Smooth muscle cell (in vitro differentiated cells): ENCODE data around the gene SLAMF7. TPM values are rescaled to one million over a fixed set of nuclear protein-coding genes. Genes with fewer than 3 reads are reported as not detected.

Experiments used
- DNase-seq: peaks from one replicate; lab custom pipeline; 2025; ENCODE audit not compliant: unreplicated experiment; lab: John Stamatoyannopoulos, UW
- H2AFZ ChIP-seq: fragments of 200-600 bp; sonication (generic); 2 replicates; pipeline ENCODE4 v1.6.0; 2016; ENCODE audit warnings: antibody characterized with exemption, low read depth, mild to moderate bottlenecking
- H3F3A ChIP-seq: fragments of 200-600 bp; sonication (generic); 2 replicates; pipeline ENCODE4 v1.6.0; 2017; ENCODE audit warnings: antibody characterized with exemption, low read depth
- H3K27ac ChIP-seq: fragments of 200-600 bp; sonication (generic); 2 replicates; pipeline ENCODE4 v1.5.1; 2016; ENCODE audit warnings: low read depth, mild to moderate bottlenecking
- H3K27me3 ChIP-seq: fragments of 200-600 bp; sonication (generic); 2 replicates; pipeline ENCODE4 v1.6.1; 2016; ENCODE audit warnings: low read depth, mild to moderate bottlenecking
- H3K36me3 ChIP-seq: fragments of 200-600 bp; sonication (generic); 2 replicates; pipeline ENCODE4 v1.5.1; 2016; ENCODE audit warnings: low read depth
- H3K4me1 ChIP-seq: fragments of 200-600 bp; sonication (generic); 2 replicates; pipeline ENCODE4 v1.5.1; 2016; ENCODE audit warnings: low read depth
- H3K4me2 ChIP-seq: fragments of 200-600 bp; sonication (generic); 2 replicates; pipeline ENCODE4 v1.6.0; 2016; ENCODE audit warnings: mild to moderate bottlenecking
- H3K4me3 ChIP-seq: fragments of 200-600 bp; sonication (generic); 2 replicates; pipeline ENCODE4 v1.5.1; 2016; ENCODE audit warnings: mild to moderate bottlenecking
- H3K79me2 ChIP-seq: fragments of 200-600 bp; sonication (generic); 2 replicates; pipeline ENCODE4 v1.6.0; 2016; ENCODE audit warnings: low read depth, mild to moderate bottlenecking
- H3K9ac ChIP-seq: fragments of 200-600 bp; sonication (generic); 2 replicates; pipeline ENCODE4 v1.6.0; 2016; ENCODE audit warnings: low read depth
- H3K9me3 ChIP-seq: fragments of 200-600 bp; sonication (generic); replicated peaks from 2 replicates; pipeline ENCODE4 v1.5.1; 2016; ENCODE audit warnings: low read depth
- H4K20me1 ChIP-seq: fragments of 200-600 bp; sonication (generic); 2 replicates; pipeline ENCODE4 v1.6.0; 2016; ENCODE audit warnings: low read depth
- WGBS: methylation state at CpG from one replicate; pipeline ENCODE4 v1.1.7; 2016; ENCODE audit warnings: low lambda C conversion rate; 5-methylcytosine and 5-hydroxymethylcytosine counted together
- polyA plus RNA-seq: library from polyadenylated mRNA; unstranded; fragments of >200 nt; fragmentation: Nextera tagmentation; extraction: Ambion mirVana; gene quantifications from 2 replicates; pipeline ENCODE4 v1.2.1, GENCODE V29; 2016
- total RNA-seq: library from RNA; depleted of rRNA; stranded (reverse); fragments of >200 nt; gene quantifications from 2 replicates; pipeline ENCODE4 v1.2.3, GENCODE V29; 2014
- TF ChIP-seq, protein P1 (sequence below): fragments of 200-600 bp; sonication (generic); IDR thresholded peaks from 2 replicates; pipeline ENCODE4 v1.5.1; 2017; ENCODE audit warnings: borderline replicate concordance, mild to moderate bottlenecking, antibody characterized with exemption; ENCODE audit not compliant: insufficient read depth, poor library complexity, severe bottlenecking

Gene SLAMF7
- total and polyA plus RNA-seq, 2 experiments from 2014 or later, result not detected

DNA sequence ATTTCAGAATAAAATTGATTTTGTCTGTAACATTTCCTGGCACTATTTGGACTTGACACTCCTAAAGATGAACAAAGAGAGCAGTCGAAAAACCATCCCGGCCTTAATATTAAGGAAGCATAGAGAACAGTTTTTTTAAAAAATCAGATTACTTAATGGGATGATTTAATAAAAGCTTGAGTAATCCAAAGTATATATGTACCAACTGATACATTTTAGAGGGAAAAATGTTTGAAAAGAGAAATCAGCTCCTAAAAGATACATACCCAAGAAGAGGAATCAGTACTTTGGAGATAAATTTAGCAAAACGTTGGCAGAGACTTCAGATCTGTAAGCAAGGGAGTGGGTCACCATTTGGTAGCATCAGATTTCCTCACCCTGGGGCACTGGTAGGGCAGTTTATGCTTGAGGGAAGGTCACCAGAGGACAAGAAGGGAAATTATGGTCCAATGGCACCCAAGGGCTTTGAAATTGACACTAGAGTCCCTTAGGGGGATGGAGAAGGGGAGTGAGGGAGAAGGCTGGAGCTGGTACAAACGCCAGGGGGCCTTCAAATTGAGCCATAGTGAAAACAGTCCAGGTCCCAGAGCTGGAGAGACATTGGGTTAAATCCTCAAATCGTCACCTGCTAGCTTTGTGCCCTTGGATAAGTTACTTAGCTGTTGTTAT is 5.9 kb downstream of the SLAMF7 start:
- Histone ChIP-seq H4K20me1 (no peaks in the 10 kb centered on the region), H3K27me3 (no peaks in the 10 kb centered on the region), H3K79me2 (no peaks in the 10 kb centered on the region), H2AFZ (no peak overlapping the region), H3K4me3 (no peak overlapping the region), H3K36me3 (no peaks in the 10 kb centered on the region), H3K4me1 (no peaks in the 10 kb centered on the region), H3K9ac (no peak overlapping the region), H3K9me3 (no peaks in the 10 kb centered on the region), H3K27ac (no peak overlapping the region), H3F3A (no peaks in the 10 kb centered on the region), H3K4me2 (no peak overlapping the region)
- TF ChIP-seq, protein P1, sequence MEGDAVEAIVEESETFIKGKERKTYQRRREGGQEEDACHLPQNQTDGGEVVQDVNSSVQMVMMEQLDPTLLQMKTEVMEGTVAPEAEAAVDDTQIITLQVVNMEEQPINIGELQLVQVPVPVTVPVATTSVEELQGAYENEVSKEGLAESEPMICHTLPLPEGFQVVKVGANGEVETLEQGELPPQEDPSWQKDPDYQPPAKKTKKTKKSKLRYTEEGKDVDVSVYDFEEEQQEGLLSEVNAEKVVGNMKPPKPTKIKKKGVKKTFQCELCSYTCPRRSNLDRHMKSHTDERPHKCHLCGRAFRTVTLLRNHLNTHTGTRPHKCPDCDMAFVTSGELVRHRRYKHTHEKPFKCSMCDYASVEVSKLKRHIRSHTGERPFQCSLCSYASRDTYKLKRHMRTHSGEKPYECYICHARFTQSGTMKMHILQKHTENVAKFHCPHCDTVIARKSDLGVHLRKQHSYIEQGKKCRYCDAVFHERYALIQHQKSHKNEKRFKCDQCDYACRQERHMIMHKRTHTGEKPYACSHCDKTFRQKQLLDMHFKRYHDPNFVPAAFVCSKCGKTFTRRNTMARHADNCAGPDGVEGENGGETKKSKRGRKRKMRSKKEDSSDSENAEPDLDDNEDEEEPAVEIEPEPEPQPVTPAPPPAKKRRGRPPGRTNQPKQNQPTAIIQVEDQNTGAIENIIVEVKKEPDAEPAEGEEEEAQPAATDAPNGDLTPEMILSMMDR, result no peak
- 76% methylated on average over 5 of the region's 5 CpGs for WGBS
- DNase-seq, result no peak

DNA sequence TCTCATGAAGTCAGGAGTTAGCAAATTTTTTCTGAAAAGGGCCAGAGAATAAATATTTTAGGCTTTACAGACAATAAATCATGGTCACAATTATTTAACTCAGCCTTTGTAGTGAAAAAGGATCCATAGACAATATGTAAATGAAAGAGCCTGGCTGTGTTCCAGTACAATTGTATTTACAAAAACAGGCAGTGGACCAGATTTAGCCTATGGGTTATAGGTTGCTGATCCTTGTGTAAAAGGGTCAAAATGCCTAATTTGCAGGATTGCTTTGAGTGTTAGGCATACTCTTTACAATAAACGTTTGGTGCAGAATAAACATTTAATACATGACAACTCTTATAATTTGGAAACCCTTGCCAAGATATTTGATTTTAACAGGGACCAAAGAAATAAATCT is 6.5 kb downstream of the SLAMF7 start:
- Histone ChIP-seq H3K36me3 (no peaks in the 10 kb centered on the region), H2AFZ (no peak overlapping the region), H3K4me1 (no peaks in the 10 kb centered on the region), H3K4me3 (no peak overlapping the region), H3K4me2 (no peak overlapping the region), H3K27ac (no peak overlapping the region), H3K27me3 (no peaks in the 10 kb centered on the region), H4K20me1 (no peaks in the 10 kb centered on the region), H3F3A (no peaks in the 10 kb centered on the region), H3K9me3 (no peaks in the 10 kb centered on the region), H3K9ac (no peak overlapping the region), H3K79me2 (no peaks in the 10 kb centered on the region)
- TF ChIP-seq, protein P1, result no peak
- WGBS, result 58% methylated on average over 1 of the region's 1 CpG
- no peak for DNase-seq

DNA sequence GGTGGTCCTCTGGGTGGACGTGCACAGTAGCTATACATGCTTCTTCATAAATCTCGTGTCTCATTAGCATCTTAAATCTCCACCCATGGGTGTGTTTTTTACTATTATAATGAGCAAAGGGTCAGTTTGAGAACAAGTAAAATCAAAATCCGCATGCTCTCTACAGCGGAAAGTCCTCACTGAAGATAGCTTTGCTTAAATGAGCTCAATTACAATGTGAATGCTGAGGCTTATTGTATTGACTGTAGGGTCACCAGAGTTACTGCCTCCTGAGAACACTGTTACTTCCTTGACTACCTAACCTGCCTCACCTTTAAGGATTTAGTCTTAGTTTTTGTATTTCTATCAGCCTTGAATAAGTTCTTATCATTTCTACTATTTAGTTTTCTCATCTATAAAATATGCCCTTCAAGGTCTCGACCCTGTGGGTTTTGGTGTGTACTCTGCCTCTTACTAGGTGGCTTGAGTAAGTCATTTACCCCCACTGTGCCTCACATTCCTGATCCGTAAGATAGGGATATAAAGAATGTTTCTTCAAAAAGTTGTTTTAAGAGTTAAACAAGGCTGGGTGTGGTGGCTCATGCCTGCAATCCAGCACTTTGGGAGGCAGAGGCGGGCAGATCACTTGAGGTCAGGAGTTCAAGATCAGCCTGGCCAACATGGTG is 7.9 kb downstream of the SLAMF7 start:
- 80% methylated on average over 7 of the region's 7 CpGs for WGBS
- TF ChIP-seq, protein P1, result no peak
- Histone ChIP-seq H3K9ac (no peak overlapping the region), H3K4me3 (no peak overlapping the region), H3K4me1 (no peaks in the 10 kb centered on the region), H3F3A (no peaks in the 10 kb centered on the region), H3K9me3 (no peaks in the 10 kb centered on the region), H2AFZ (no peak overlapping the region), H3K27me3 (no peaks in the 10 kb centered on the region), H3K27ac (no peak overlapping the region), H3K79me2 (no peaks in the 10 kb centered on the region), H3K36me3 (no peaks in the 10 kb centered on the region), H4K20me1 (no peaks in the 10 kb centered on the region), H3K4me2 (no peak overlapping the region)
- DNase-seq, result no peak

DNA sequence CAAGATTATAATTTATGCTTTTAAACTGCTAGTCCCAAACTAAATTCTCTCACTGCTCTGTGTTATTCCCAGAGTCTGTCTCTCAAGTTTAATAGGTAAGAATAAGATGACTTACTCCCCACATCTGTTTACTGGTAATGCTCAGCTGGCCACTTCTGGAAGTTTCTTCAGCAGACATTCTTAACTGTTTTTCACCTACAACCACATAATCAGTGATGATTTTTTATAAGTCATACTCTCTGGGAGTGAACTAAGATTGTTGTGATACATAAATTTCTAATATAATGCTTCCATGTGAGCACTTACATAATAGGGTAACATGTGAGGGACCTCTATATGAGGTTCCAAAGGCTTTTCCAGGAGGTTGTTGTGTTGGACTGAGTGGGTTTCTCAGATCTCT is 8.7 kb downstream of the SLAMF7 start:
- Histone ChIP-seq H3K9ac (no peak overlapping the region), H4K20me1 (no peaks in the 10 kb centered on the region), H3K27me3 (no peaks in the 10 kb centered on the region), H3K4me1 (no peaks in the 10 kb centered on the region), H3K4me3 (no peak overlapping the region), H3K36me3 (no peaks in the 10 kb centered on the region), H2AFZ (no peak overlapping the region), H3K27ac (no peak overlapping the region), H3K4me2 (no peak overlapping the region), H3K79me2 (no peaks in the 10 kb centered on the region), H3K9me3 (no peaks in the 10 kb centered on the region), H3F3A (no peaks in the 10 kb centered on the region)
- TF ChIP-seq, protein P1, result no peak
- DNase-seq, result no peak
